GM12874 (cell line): ENCODE results near the gene CHD3.

Source experiments
- CTCF ChIP-seq: IDR thresholded peaks from 2 replicates; pipeline ENCODE4 v1.5.1; 2011; ENCODE audit warnings: low read depth, mild to moderate bottlenecking, control low read depth, low read length, moderate library complexity; ENCODE audit not compliant: insufficient read depth

CHD3 gene

DNA sequence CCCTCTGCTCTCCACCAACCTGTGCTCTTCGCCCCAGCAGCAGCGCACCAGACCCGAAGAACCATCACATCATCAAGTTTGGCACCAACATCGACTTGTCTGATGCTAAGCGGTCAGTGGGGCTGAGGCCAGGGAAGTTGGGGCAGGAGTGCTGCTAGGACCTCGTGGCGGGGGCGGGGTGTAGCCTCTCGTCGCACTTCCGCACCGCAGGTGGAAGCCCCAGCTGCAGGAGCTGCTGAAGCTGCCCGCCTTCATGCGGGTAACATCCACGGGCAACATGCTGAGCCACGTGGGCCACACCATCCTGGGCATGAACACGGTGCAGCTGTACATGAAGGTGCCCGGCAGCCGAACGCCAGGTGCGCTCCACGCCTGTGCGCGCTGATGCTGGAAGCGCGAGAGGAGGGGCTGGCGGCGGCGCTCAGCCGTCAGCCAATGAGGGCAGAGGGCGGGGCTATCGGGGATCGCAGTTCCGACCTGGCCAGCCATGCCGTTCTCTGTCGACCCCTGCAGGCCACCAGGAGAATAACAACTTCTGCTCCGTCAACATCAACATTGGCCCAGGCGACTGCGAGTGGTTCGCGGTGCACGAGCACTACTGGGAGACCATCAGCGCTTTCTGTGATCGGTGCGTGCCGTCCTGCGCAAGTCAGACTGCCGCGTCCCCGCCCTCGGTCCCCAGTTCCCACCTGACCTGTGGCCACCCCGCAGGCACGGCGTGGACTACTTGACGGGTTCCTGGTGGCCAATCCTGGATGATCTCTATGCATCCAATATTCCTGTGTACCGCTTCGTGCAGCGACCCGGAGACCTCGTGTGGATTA, 36.9 kb upstream of the CHD3 start:
- TF ChIP-seq CTCF, result peak; percentile 99

- TF ChIP-seq CTCF, result no peak
These were observed 36.3 kb upstream of the CHD3 start for GRCh38 chr17:7852262-7852670.

GRCh38 chr17:7852919-7853690, 35.5 kb upstream of the CHD3 start:
- TF ChIP-seq CTCF, result no peak

GRCh38 chr17:7853691-7854038, 34.9 kb upstream of the CHD3 start:
- TF ChIP-seq CTCF, result no peak

- no peak for TF ChIP-seq CTCF
These were observed 34.4 kb upstream of the CHD3 start for GRCh38 chr17:7854078-7854777.

GRCh38 chr17:7854851-7855659, 33.5 kb upstream of the CHD3 start, which contains the start of gene TMEM88:
TMEM88 (plus strand) TSS chr17:7855066; CDS start chr17:7855075, 9 bp downstream.
- TF ChIP-seq CTCF, result no peak
